Measurements from ENCODE around the gene ARL2. TPM values are rescaled to one million over a fixed set of nuclear protein-coding genes. Genes with fewer than 3 reads are reported as not detected.

The ARL2 gene
- total RNA-seq, 1 donor from 2014 or later = 47.6 TPM

GRCh38 chr11:65034423-65034822 is 20.5 kb downstream of the ARL2 start:
- TF ChIP-seq CTCF (IDR thresholded peaks at IDR 0.05; ENCODE audit: insufficient read depth, low read depth, low read length) (no peak), EZH2 (IDR thresholded peaks at IDR 0.05; ENCODE audit: insufficient read depth, low read length) (no peak)
- Histone ChIP-seq H3K4me2 (ENCODE audit: low read length) (no peak overlapping the region), H3K36me3 (ENCODE audit: insufficient read depth, low read length) (peaks cover 7% of the 10 kb centered on the region), H3K27me3 (ENCODE audit: insufficient read depth, low read length) (no peaks in the 10 kb centered on the region), H2AFZ (ENCODE audit: low read depth, low read length) (no peak overlapping the region), H3K79me2 (ENCODE audit: insufficient read depth, low read length) (no peaks in the 10 kb centered on the region), H3K9me3 (ENCODE audit: insufficient read depth, low read depth, low read length) (no peaks in the 10 kb centered on the region), H3K9ac (ENCODE audit: low read length) (no peak overlapping the region), H3K4me3 (ENCODE audit: insufficient read depth, low read depth, low read length) (no peak overlapping the region), H3K27ac (ENCODE audit: low read depth, low read length) (no peak overlapping the region), H4K20me1 (ENCODE audit: insufficient read depth, low read length) (no peaks in the 10 kb centered on the region), H3K4me1 (ENCODE audit: insufficient read depth, low read length) (no peaks in the 10 kb centered on the region)
- DNase-seq (ENCODE audit: low read depth) (no peak), FAIRE-seq (no peak)
- H3K27ac Mint-ChIP-seq (ENCODE audit: unreplicated experiment) = no peak overlapping the region
- no peaks in the 10 kb centered on the region for H3K9me3 Mint-ChIP-seq (ENCODE audit: unreplicated experiment)
- no peak overlapping the region for H3K4me3 Mint-ChIP-seq (ENCODE audit: unreplicated experiment)
- no peaks in the 10 kb centered on the region for H3K27me3 Mint-ChIP-seq (ENCODE audit: low read depth, unreplicated experiment)
- H3K36me3 Mint-ChIP-seq (ENCODE audit: low read depth, unreplicated experiment) = peaks cover 7% of the 10 kb centered on the region
- no peaks in the 10 kb centered on the region for H3K4me1 Mint-ChIP-seq (ENCODE audit: low read depth, unreplicated experiment)

GRCh38 chr11:65035579-65035978 is 21.6 kb downstream of the ARL2 start:
- Mint-ChIP-seq H3K27me3 (ENCODE audit: low read depth, unreplicated experiment) (no peaks in the 10 kb centered on the region), H3K9me3 (ENCODE audit: unreplicated experiment) (no peaks in the 10 kb centered on the region), H3K27ac (ENCODE audit: unreplicated experiment) (no peak overlapping the region), H3K36me3 (ENCODE audit: low read depth, unreplicated experiment) (peaks cover 7% of the 10 kb centered on the region), H3K4me1 (ENCODE audit: low read depth, unreplicated experiment) (peaks cover 1% of the 10 kb centered on the region), H3K4me3 (ENCODE audit: unreplicated experiment) (no peak overlapping the region)
- no peak overlapping the region for H3K4me2 ChIP-seq (ENCODE audit: low read length)
- DNase-seq (ENCODE audit: low read depth) = no peak
- H3K79me2 ChIP-seq (ENCODE audit: insufficient read depth, low read length) = no peaks in the 10 kb centered on the region
- H3K9me3 ChIP-seq (ENCODE audit: insufficient read depth, low read depth, low read length) = no peaks in the 10 kb centered on the region
- no peak overlapping the region for H3K27ac ChIP-seq (ENCODE audit: low read depth, low read length)
- H3K9ac ChIP-seq (ENCODE audit: low read length) = no peak overlapping the region
- peaks cover 3% of the 10 kb centered on the region for H3K4me1 ChIP-seq (ENCODE audit: insufficient read depth, low read length)
- H3K4me3 ChIP-seq (ENCODE audit: insufficient read depth, low read depth, low read length) = no peak overlapping the region
- no peak overlapping the region for H2AFZ ChIP-seq (ENCODE audit: low read depth, low read length)
- H3K36me3 ChIP-seq (ENCODE audit: insufficient read depth, low read length) = peaks cover 7% of the 10 kb centered on the region
- TF ChIP-seq CTCF (IDR thresholded peaks at IDR 0.05; ENCODE audit: insufficient read depth, low read depth, low read length) (no peak), EZH2 (IDR thresholded peaks at IDR 0.05; ENCODE audit: insufficient read depth, low read length) (no peak)
- no peaks in the 10 kb centered on the region for H3K27me3 ChIP-seq (ENCODE audit: insufficient read depth, low read length)
- H4K20me1 ChIP-seq (ENCODE audit: insufficient read depth, low read length) = no peaks in the 10 kb centered on the region
- FAIRE-seq = no peak

- Histone ChIP-seq H3K4me1 (ENCODE audit: insufficient read depth, low read length) (peaks cover 3% of the 10 kb centered on the region), H3K4me3 (ENCODE audit: insufficient read depth, low read depth, low read length) (no peak overlapping the region), H3K9me3 (ENCODE audit: insufficient read depth, low read depth, low read length) (no peaks in the 10 kb centered on the region), H4K20me1 (ENCODE audit: insufficient read depth, low read length) (no peaks in the 10 kb centered on the region), H3K4me2 (ENCODE audit: low read length) (no peak overlapping the region), H3K36me3 (ENCODE audit: insufficient read depth, low read length) (peaks cover 7% of the 10 kb centered on the region), H3K9ac (ENCODE audit: low read length) (no peak overlapping the region), H3K27ac (ENCODE audit: low read depth, low read length) (no peak overlapping the region), H3K79me2 (ENCODE audit: insufficient read depth, low read length) (peaks cover 3% of the 10 kb centered on the region), H2AFZ (ENCODE audit: low read depth, low read length) (no peak overlapping the region), H3K27me3 (ENCODE audit: insufficient read depth, low read length) (no peaks in the 10 kb centered on the region)
- no peak overlapping the region for H3K27ac Mint-ChIP-seq (ENCODE audit: unreplicated experiment)
- H3K9me3 Mint-ChIP-seq (ENCODE audit: unreplicated experiment) = no peaks in the 10 kb centered on the region
- peaks cover 7% of the 10 kb centered on the region for H3K36me3 Mint-ChIP-seq (ENCODE audit: low read depth, unreplicated experiment)
- peaks cover 2% of the 10 kb centered on the region for H3K4me1 Mint-ChIP-seq (ENCODE audit: low read depth, unreplicated experiment)
- no peak overlapping the region for H3K4me3 Mint-ChIP-seq (ENCODE audit: unreplicated experiment)
- no peak for TF ChIP-seq CTCF (IDR thresholded peaks at IDR 0.05; ENCODE audit: insufficient read depth, low read depth, low read length)
- TF ChIP-seq EZH2 (IDR thresholded peaks at IDR 0.05; ENCODE audit: insufficient read depth, low read length) = no peak
- FAIRE-seq = no peak
- no peaks in the 10 kb centered on the region for H3K27me3 Mint-ChIP-seq (ENCODE audit: low read depth, unreplicated experiment)
- DNase-seq (ENCODE audit: low read depth) = no peak
Observed at GRCh38 chr11:65036931-65037330, 23.0 kb downstream of the ARL2 start.

All from astrocyte (in vitro differentiated cells and primary cell).